KMS-11 (cell line): ENCODE results near the gene CRIM1.

Source experiments
- H2AFZ ChIP-seq: fragments of 200-600 bp; sonication (generic); 2 replicates; pipeline ENCODE4 v1.6.1; 2016; ENCODE audit warnings: antibody characterized with exemption, mixed run types, low read depth
- H3K27ac ChIP-seq: fragments of 200-600 bp; sonication (generic); 2 replicates; pipeline ENCODE4 v1.6.1; 2016; ENCODE audit warnings: mild to moderate bottlenecking, mixed run types
- H3K27me3 ChIP-seq: fragments of 200-600 bp; sonication (generic); 2 replicates; pipeline ENCODE4 v1.6.1; 2017; ENCODE audit warnings: mild to moderate bottlenecking, low read depth, mixed run types, moderate library complexity; ENCODE audit not compliant: insufficient read depth
- H3K36me3 ChIP-seq: fragments of 200-600 bp; sonication (generic); 2 replicates; pipeline ENCODE4 v1.6.1; 2017; ENCODE audit warnings: mild to moderate bottlenecking, mixed run types; ENCODE audit not compliant: insufficient read depth
- H3K4me1 ChIP-seq: fragments of 200-600 bp; sonication (generic); 2 replicates; pipeline ENCODE4 v1.6.1; 2016; ENCODE audit warnings: mild to moderate bottlenecking, low read depth, mixed run types; ENCODE audit not compliant: poor library complexity, severe bottlenecking
- H3K4me2 ChIP-seq: fragments of 200-600 bp; sonication (generic); 2 replicates; pipeline ENCODE4 v1.7.0; 2016; ENCODE audit warnings: mild to moderate bottlenecking, mixed run types
- H3K4me3 ChIP-seq: fragments of 200-600 bp; sonication (generic); IDR thresholded peaks from 2 replicates; pipeline ENCODE4 v1.6.1; 2017; ENCODE audit warnings: low read depth, low read length, mixed read lengths; ENCODE audit not compliant: insufficient read depth
- H3K79me2 ChIP-seq: fragments of 200-600 bp; sonication (generic); 2 replicates; pipeline ENCODE4 v1.6.1; 2016; ENCODE audit warnings: low read depth, mixed run types; ENCODE audit not compliant: insufficient read depth
- H3K9ac ChIP-seq: fragments of 200-600 bp; sonication (generic); 2 replicates; pipeline ENCODE4 v1.6.1; 2016; ENCODE audit warnings: mild to moderate bottlenecking, mixed run types
- H4K20me1 ChIP-seq: fragments of 200-600 bp; sonication (generic); 2 replicates; pipeline ENCODE4 v1.6.1; 2016; ENCODE audit warnings: mild to moderate bottlenecking, mixed run types; ENCODE audit not compliant: insufficient read depth
- TF ChIP-seq, protein P1 (sequence below): fragments of 200-600 bp; sonication (generic); conservative IDR thresholded peaks from 2 replicates; pipeline ENCODE4 v1.6.1; 2017; ENCODE audit warnings: low read depth, mild to moderate bottlenecking, antibody characterized with exemption, low read length, moderate library complexity, mixed read lengths

CRIM1 gene

DNA sequence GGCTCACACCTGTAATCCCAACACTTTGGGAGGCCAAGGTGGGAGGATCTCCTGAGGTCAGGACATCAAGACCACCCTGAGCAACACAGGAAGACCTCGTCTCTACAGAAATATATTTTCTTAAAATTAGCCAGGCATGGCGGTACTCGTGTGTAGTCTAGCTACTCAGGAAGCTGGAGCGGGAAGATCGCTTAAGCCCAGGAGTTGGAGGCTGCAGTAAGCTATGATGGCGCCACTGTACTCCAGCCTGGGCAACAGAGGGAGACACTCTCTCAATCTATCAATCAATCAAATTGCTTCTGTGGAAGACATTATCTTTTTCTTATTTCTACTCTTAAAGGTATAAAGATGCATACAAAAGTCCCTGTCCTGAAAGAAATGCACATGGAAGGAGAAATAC lies 231.1 kb downstream of the CRIM1 start:
- no peaks in the 10 kb centered on the region for H4K20me1 ChIP-seq
- H3K4me3 ChIP-seq: no peak overlapping the region
- TF ChIP-seq, protein P1, sequence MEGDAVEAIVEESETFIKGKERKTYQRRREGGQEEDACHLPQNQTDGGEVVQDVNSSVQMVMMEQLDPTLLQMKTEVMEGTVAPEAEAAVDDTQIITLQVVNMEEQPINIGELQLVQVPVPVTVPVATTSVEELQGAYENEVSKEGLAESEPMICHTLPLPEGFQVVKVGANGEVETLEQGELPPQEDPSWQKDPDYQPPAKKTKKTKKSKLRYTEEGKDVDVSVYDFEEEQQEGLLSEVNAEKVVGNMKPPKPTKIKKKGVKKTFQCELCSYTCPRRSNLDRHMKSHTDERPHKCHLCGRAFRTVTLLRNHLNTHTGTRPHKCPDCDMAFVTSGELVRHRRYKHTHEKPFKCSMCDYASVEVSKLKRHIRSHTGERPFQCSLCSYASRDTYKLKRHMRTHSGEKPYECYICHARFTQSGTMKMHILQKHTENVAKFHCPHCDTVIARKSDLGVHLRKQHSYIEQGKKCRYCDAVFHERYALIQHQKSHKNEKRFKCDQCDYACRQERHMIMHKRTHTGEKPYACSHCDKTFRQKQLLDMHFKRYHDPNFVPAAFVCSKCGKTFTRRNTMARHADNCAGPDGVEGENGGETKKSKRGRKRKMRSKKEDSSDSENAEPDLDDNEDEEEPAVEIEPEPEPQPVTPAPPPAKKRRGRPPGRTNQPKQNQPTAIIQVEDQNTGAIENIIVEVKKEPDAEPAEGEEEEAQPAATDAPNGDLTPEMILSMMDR: no peak
- no peaks in the 10 kb centered on the region for H3K36me3 ChIP-seq
- no peaks in the 10 kb centered on the region for H3K4me1 ChIP-seq
- H3K4me2 ChIP-seq: no peak overlapping the region
- H2AFZ ChIP-seq: no peak overlapping the region
- H3K27me3 ChIP-seq: no peaks in the 10 kb centered on the region
- H3K9ac ChIP-seq: no peak overlapping the region
- no peaks in the 10 kb centered on the region for H3K79me2 ChIP-seq
- H3K27ac ChIP-seq: no peak overlapping the region

DNA sequence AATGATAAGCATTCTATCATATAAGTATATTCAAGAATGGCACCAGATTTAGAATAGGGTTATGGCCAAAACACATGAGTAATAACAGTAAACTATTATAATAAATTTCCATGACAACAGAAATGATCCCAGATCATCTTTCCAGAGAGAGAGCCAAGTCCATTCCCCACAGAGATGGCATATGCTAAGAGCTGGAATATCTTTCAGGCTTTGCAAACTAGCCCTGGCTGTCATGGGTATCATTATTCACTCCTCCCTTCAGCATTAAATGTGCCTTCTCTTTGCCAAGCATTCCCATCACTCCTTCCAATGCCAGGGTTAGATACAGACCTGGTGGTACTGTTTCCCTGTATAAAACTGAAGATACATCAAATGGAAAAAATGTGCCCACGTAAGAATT lies 231.5 kb downstream of the CRIM1 start:
- no peak overlapping the region for H3K9ac ChIP-seq
- H3K36me3 ChIP-seq: no peaks in the 10 kb centered on the region
- no peaks in the 10 kb centered on the region for H4K20me1 ChIP-seq
- H3K27ac ChIP-seq: no peak overlapping the region
- H3K4me3 ChIP-seq: no peak overlapping the region
- no peak overlapping the region for H3K4me2 ChIP-seq
- no peak overlapping the region for H2AFZ ChIP-seq
- H3K27me3 ChIP-seq: no peaks in the 10 kb centered on the region
- TF ChIP-seq, protein P1: no peak
- H3K79me2 ChIP-seq: no peaks in the 10 kb centered on the region
- no peaks in the 10 kb centered on the region for H3K4me1 ChIP-seq

DNA sequence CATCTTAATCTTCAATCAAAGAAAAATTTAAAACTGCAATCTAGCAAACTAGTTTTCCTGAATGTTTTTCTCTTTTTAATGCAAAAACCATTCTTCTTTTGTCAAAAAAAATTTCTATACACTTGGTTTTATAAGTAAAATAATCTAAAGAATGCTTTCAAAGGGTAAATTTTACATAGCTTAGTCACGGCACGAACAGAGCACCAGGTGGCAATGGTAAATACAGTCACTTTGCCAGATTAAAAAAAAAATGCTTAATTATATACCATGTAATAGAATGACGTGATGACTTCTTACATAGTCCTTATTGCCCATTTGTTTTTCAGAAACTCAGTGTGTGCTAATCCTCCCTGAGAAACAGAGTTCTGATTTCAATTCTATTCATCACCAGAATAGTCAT lies 232.0 kb downstream of the CRIM1 start:
- Histone ChIP-seq H4K20me1 (no peaks in the 10 kb centered on the region), H3K36me3 (no peaks in the 10 kb centered on the region), H3K4me3 (no peak overlapping the region), H3K4me1 (no peaks in the 10 kb centered on the region), H3K27me3 (no peaks in the 10 kb centered on the region), H3K9ac (no peak overlapping the region), H3K27ac (no peak overlapping the region), H3K79me2 (no peaks in the 10 kb centered on the region), H3K4me2 (no peak overlapping the region), H2AFZ (no peak overlapping the region)
- TF ChIP-seq, protein P1: no peak

DNA sequence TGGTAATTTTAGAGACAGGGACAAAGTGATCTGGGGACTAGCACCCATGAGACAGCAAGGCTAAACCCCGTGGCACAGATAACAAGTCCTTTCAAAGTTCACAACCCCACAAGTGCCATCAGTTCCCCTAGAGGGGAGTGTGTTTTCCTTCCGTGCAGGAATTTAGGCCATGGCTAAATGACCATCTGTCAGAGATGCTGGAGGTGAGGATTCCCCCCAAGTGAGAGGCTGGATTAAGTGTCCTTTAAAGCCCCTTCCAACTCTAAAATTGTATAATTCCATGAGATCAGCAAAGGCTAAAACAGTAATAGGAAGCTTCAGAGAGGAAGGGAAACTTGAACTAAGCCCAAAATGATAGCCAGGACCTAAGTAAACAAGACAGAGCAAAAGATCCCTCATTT lies 233.7 kb downstream of the CRIM1 start:
- no peaks in the 10 kb centered on the region for H3K4me1 ChIP-seq
- H3K27me3 ChIP-seq: no peaks in the 10 kb centered on the region
- no peaks in the 10 kb centered on the region for H4K20me1 ChIP-seq
- H3K9ac ChIP-seq: no peak overlapping the region
- no peak overlapping the region for H2AFZ ChIP-seq
- no peaks in the 10 kb centered on the region for H3K36me3 ChIP-seq
- TF ChIP-seq, protein P1: no peak
- no peak overlapping the region for H3K4me2 ChIP-seq
- no peak overlapping the region for H3K4me3 ChIP-seq
- no peak overlapping the region for H3K27ac ChIP-seq
- H3K79me2 ChIP-seq: no peaks in the 10 kb centered on the region
